H1 (cell line): ENCODE data around the gene CD300LF. TPM values are rescaled to one million over a fixed set of nuclear protein-coding genes. Genes with fewer than 3 reads are reported as not detected.

Source experiments
- KDM4A ChIP-seq: IDR thresholded peaks from one replicate; pipeline ENCODE4 v1.7.1; 2012; ENCODE audit warnings: low read depth, mild to moderate bottlenecking, moderate library complexity, low read length, inconsistent platforms; ENCODE audit not compliant: severe bottlenecking
- SAP30 ChIP-seq: fragments of 300-600 bp; sonication (generic); IDR thresholded peaks from 2 replicates; pipeline ENCODE4 v1.7.1; 2012; ENCODE audit warnings: low read length, moderate library complexity, mild to moderate bottlenecking, inconsistent platforms; ENCODE audit not compliant: insufficient read depth, insufficient replicate concordance
- polyA plus RNA-seq, 7 experiments: library from polyadenylated mRNA; depleted of rRNA in 3 of 7; stranded (reverse) in 5 of 7; unstranded in 2 of 7; fragments of >200 nt in 5 of 7; fragments of 200-250 nt in 2 of 7; gene quantifications; 1 replicate in 5 of 7; 2 replicates in 1 of 7; 4 replicates in 1 of 7; pipeline versions ENCODE4 v1.2.1 to v1.2.3, GENCODE V29; 2011 to 2013; ENCODE audit warnings: missing spikeins in 2 of 7, mixed read lengths in 2 of 7
- total RNA-seq: library from RNA; stranded (reverse); fragmentation: NEBNext Ultra II Directional; extraction: Animal tissue kit (Norgen Biotek cat#: 25700); gene quantifications from 2 replicates; pipeline ENCODE4 v1.2.1, GENCODE V29; 2021

The CD300LF gene
- total and polyA plus RNA-seq, 2 of the 8 experiments (the other 6 are each of a cell fraction or from before 2014, with no cell fraction given), result not detected

GRCh38 chr17:74730491-74731346 is 18.0 kb upstream of the CD300LF start (continued):
- TF ChIP-seq KDM4A (no peak), SAP30 (no peak)
